Measurements from ENCODE around the gene MAP7.

GRCh38 chr6:136592930-136593673 lies 42.9 kb upstream of the MAP7 start:
- TF ChIP-seq POLR2A (IDR thresholded peaks at IDR 0.05) (no peak), CTCF (IDR thresholded peaks at IDR 0.05) (no peak), EP300 (IDR thresholded peaks at IDR 0.05) (no peak), POLR2AphosphoS5 (IDR thresholded peaks at IDR 0.05) (no peak)
